ENCODE measurements around the gene IMMP2L. TPM values are rescaled to one million over a fixed set of nuclear protein-coding genes. Genes with fewer than 3 reads are reported as not detected.

IMMP2L gene
- total RNA-seq, 1 experiment from 2014 or later = 8.6 TPM

- no peak overlapping the region for H3K4me2 ChIP-seq (ENCODE audit: low read length)
- H4K20me1 ChIP-seq (ENCODE audit: low read length) = no peaks in the 10 kb centered on the region
- ChIA-PET CTCF (no interaction called here), POLR2A (ENCODE audit: unreplicated experiment) (no interaction called here)
- H3K27me3 ChIP-seq (ENCODE audit: low read length) = no peaks in the 10 kb centered on the region
- DNase-seq (no peak), ATAC-seq (no peak)
- no peaks in the 10 kb centered on the region for H3K79me2 ChIP-seq (ENCODE audit: low read length)
- H3K9ac ChIP-seq (ENCODE audit: low read length) = no peak overlapping the region
- H3K27ac ChIP-seq (ENCODE audit: low read length) = no peak overlapping the region
- intact Hi-C loops (cut with micrococcal nuclease) = no loop called here
- no peaks in the 10 kb centered on the region for H3K9me3 ChIP-seq (ENCODE audit: low read length)
- H2AFZ ChIP-seq (ENCODE audit: low read length) = no peak overlapping the region
- no peak for TF ChIP-seq EZH2 (IDR thresholded peaks at IDR 0.05; ENCODE audit: low read length, unreplicated experiment)
- TF ChIP-seq CTCF (conservative IDR thresholded peaks at IDR 0.05; ENCODE audit: low read depth, low read length) = no peak
- TF ChIP-seq EZH2phosphoT487 (IDR thresholded peaks at IDR 0.05; ENCODE audit: borderline replicate concordance, low read length) = no peak
- no peaks in the 10 kb centered on the region for H3F3A ChIP-seq (ENCODE audit: low read length, unreplicated experiment)
- H3K4me3 ChIP-seq (ENCODE audit: low read length) = no peak overlapping the region
- no TSS peak for BruUV-seq (replicated peaks)
- 0 out of 2 replicates have a peak, but pooled peaks cover 4% of the 10 kb centered on the region for H3K4me1 ChIP-seq (ENCODE audit: insufficient read depth, low read length)
- H3K36me3 ChIP-seq (ENCODE audit: low read depth, low read length) = no peaks in the 10 kb centered on the region
- no peaks in the 10 kb centered on the region for H3K9me2 ChIP-seq (replicated peaks; ENCODE audit: low read length)
Measured at GRCh38 chr7:111333010-111333409, 229.3 kb downstream of the IMMP2L start.

- BruUV-seq (replicated peaks) = no TSS peak
- 0 out of 2 replicates have a peak overlapping the region, but pooled peaks have one; percentile 33 for H3K9ac ChIP-seq (ENCODE audit: low read length)
- no peak for DNase-seq
- TF ChIP-seq EZH2phosphoT487 (IDR thresholded peaks at IDR 0.05; ENCODE audit: borderline replicate concordance, low read length) (no peak), EZH2 (IDR thresholded peaks at IDR 0.05; ENCODE audit: low read length, unreplicated experiment) (no peak), CTCF (conservative IDR thresholded peaks at IDR 0.05; ENCODE audit: low read depth, low read length) (no peak)
- no peaks in the 10 kb centered on the region for H3K79me2 ChIP-seq (ENCODE audit: low read length)
- no peaks in the 10 kb centered on the region for H3K9me3 ChIP-seq (ENCODE audit: low read length)
- intact Hi-C loops (cut with micrococcal nuclease) = loop anchor here (1.0 kb wide), 1 partner anchor 156 kb away; no protein-coding TSS in a partner anchor
- no peak for ATAC-seq
- H3K27me3 ChIP-seq (ENCODE audit: low read length) = no peaks in the 10 kb centered on the region
- ChIA-PET CTCF (no interaction called here), POLR2A (ENCODE audit: unreplicated experiment) (no interaction called here)
- 0 out of 2 replicates have a peak, but pooled peaks cover 4% of the 10 kb centered on the region for H3K4me1 ChIP-seq (ENCODE audit: insufficient read depth, low read length)
- H3K27ac ChIP-seq (ENCODE audit: low read length) = no peak overlapping the region
- H3K36me3 ChIP-seq (ENCODE audit: low read depth, low read length) = no peaks in the 10 kb centered on the region
- H3K4me3 ChIP-seq (ENCODE audit: low read length) = no peak overlapping the region
- H3K9me2 ChIP-seq (replicated peaks; ENCODE audit: low read length) = no peaks in the 10 kb centered on the region
- H3K4me2 ChIP-seq (ENCODE audit: low read length) = no peak overlapping the region
- no peaks in the 10 kb centered on the region for H4K20me1 ChIP-seq (ENCODE audit: low read length)
- H2AFZ ChIP-seq (ENCODE audit: low read length) = no peak overlapping the region
- H3F3A ChIP-seq (ENCODE audit: low read length, unreplicated experiment) = no peaks in the 10 kb centered on the region
Measured at GRCh38 chr7:111330235-111330523, 232.1 kb downstream of the IMMP2L start.

- DNase-seq = peak; percentile 21
- no peak overlapping the region for H2AFZ ChIP-seq (ENCODE audit: low read length)
- POLR2A ChIA-PET (ENCODE audit: unreplicated experiment) = no interaction called here
Measured at GRCh38 chr7:111329367-111330234, 232.7 kb downstream of the IMMP2L start.

More at GRCh38 chr7:111329367-111330234, 232.7 kb downstream of the IMMP2L start:
- Histone ChIP-seq H3K9me3 (ENCODE audit: low read length) (no peaks in the 10 kb centered on the region), H3K4me2 (ENCODE audit: low read length) (no peak overlapping the region), H3K4me3 (ENCODE audit: low read length) (no peak overlapping the region), H3K79me2 (ENCODE audit: low read length) (no peaks in the 10 kb centered on the region), H3K36me3 (ENCODE audit: low read depth, low read length) (no peaks in the 10 kb centered on the region), H3K9ac (ENCODE audit: low read length) (0 out of 2 replicates have a peak overlapping the region, but pooled peaks have one; percentile 33), H3K27ac (ENCODE audit: low read length) (no peak overlapping the region), H3K27me3 (ENCODE audit: low read length) (no peaks in the 10 kb centered on the region), H3F3A (ENCODE audit: low read length, unreplicated experiment) (no peaks in the 10 kb centered on the region), H4K20me1 (ENCODE audit: low read length) (no peaks in the 10 kb centered on the region), H3K9me2 (replicated peaks; ENCODE audit: low read length) (no peaks in the 10 kb centered on the region), H3K4me1 (ENCODE audit: insufficient read depth, low read length) (0 out of 2 replicates have a peak, but pooled peaks cover 4% of the 10 kb centered on the region)
- CTCF ChIA-PET = interaction anchor here (0.6 kb wide), 1 partner anchor 524 kb away, joined by 3 read pairs; no protein-coding TSS in a partner anchor
- ATAC-seq = peak; percentile 69
- peak; percentile 55 for TF ChIP-seq CTCF (conservative IDR thresholded peaks at IDR 0.05; ENCODE audit: low read depth, low read length)
- TF ChIP-seq EZH2phosphoT487 (IDR thresholded peaks at IDR 0.05; ENCODE audit: borderline replicate concordance, low read length) = no peak
- TF ChIP-seq EZH2 (IDR thresholded peaks at IDR 0.05; ENCODE audit: low read length, unreplicated experiment) = no peak
- intact Hi-C loops (cut with micrococcal nuclease) = loop anchor here (1.0 to 5.0 kb wide), 4 partner anchors 157 to 406 kb away; no protein-coding TSS in a partner anchor
- BruUV-seq (replicated peaks) = no TSS peak
